ENCODE results near the gene ZNF134. TPM values are rescaled to one million over a fixed set of nuclear protein-coding genes. Genes with fewer than 3 reads are reported as not detected.

Gene ZNF134
- total and polyA plus RNA-seq, 2 donors (not counting 3 experiments of a cell fraction or from before 2014, with no cell fraction given) = 6.4 to 12.3 TPM

DNA sequence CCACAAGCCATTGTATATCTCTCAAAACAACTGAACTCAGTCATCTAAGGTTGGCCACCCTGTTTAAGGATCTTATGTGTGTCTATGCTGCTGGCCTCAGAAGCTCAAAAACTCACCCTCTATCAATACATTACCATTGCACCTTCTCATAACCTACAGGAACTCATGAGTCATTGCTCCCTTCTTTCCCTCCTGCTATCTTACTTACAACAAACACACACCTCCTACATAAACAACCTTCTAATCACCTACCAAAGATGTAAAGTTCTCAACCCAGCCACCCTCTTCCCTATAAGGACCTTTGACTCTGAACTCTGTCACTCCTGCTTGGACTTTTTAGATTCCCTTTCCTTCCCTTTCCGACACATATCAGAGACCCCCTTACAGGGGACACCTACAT, 41.4 kb downstream of the ZNF134 start:
- Histone ChIP-seq H3K36me3 (ENCODE audit: control insufficient read depth in 2 of 2, extremely low read depth in 1 of 2, insufficient read depth in 2 of 2, low read length in 2 of 2) (no peaks in the 10 kb centered on the region), H3K9ac (replicated peaks; ENCODE audit: extremely low read depth, insufficient read depth, low read length) (no peak overlapping the region), H3K9me1 (replicated peaks; ENCODE audit: control insufficient read depth, extremely low read depth, insufficient read depth, low read length) (no peaks in the 10 kb centered on the region), H3K27ac (ENCODE audit: insufficient read depth, low read depth, low read length) (no peak overlapping the region), H2AFZ (ENCODE audit: low read depth, low read length) (no peak overlapping the region), H3K27me3 (ENCODE audit: control insufficient read depth in 2 of 2, insufficient read depth in 2 of 2, low read length in 2 of 2) (no peaks in the 10 kb centered on the region), H3K9me3 (replicated peaks; ENCODE audit: control insufficient read depth, insufficient read depth, low read length) (no peaks in the 10 kb centered on the region), H3K79me2 (ENCODE audit: control insufficient read depth, insufficient read depth, low read length) (no peaks in the 10 kb centered on the region), H4K20me1 (replicated peaks; ENCODE audit: control insufficient read depth, extremely low read depth, insufficient read depth, low read length) (no peaks in the 10 kb centered on the region), H3K4me1 (ENCODE audit: control insufficient read depth, extremely low read depth, insufficient read depth, low read length) (no peaks in the 10 kb centered on the region), H3K4me2 (ENCODE audit: insufficient read depth, low read length) (no peak overlapping the region), H3K4me3 (replicated peaks in 1 of 3; ENCODE audit: insufficient read depth in 1 of 3, low read depth in 1 of 3, low read length in 3 of 3) (no peak overlapping the region)
- FAIRE-seq = no peak
- ChIA-PET CTCF (no interaction called here), POLR2A (no interaction called here)
- dilution Hi-C loops (cut with MboI; ENCODE audit: extremely low pct_ligation_motif_present, low sequenced_read_pairs) (no loop called here), intact Hi-C loops (cut with micrococcal nuclease) (no loop called here)
- no TSS peak for BruUV-seq (replicated peaks)
- no peak for DNase-seq (ENCODE audit: low read depth, low spot score)
- TF ChIP-seq, protein P1, sequence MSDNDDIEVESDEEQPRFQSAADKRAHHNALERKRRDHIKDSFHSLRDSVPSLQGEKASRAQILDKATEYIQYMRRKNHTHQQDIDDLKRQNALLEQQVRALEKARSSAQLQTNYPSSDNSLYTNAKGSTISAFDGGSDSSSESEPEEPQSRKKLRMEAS (IDR thresholded peaks at IDR 0.05; ENCODE audit: insufficient read depth, insufficient read length) = no peak
- TF ChIP-seq GATA2 (IDR thresholded peaks at IDR 0.05; ENCODE audit: insufficient read depth, insufficient read length, low read depth, low read length) (no peak), MYC (IDR thresholded peaks at IDR 0.05; ENCODE audit: low read depth, low read length) (no peak)

DNA sequence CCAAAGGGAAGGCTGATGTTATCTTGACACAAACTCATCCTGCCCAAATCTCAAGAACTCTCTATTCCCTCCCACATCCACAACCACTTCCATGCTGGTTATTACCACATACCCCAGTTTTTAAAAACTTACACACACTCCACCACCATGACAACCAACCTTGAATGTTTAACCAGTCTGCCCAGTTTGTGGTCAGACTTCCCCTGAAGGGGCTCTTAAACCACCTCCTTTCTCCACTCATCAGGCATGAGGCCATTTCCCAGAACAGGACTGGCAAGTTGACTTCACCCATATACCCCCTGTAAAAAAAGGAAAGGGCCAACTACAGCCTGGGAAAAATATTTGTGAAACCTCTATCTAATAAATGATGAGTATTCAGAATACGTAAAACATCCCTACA, 42.3 kb downstream of the ZNF134 start:
- Histone ChIP-seq H3K4me3 (replicated peaks in 1 of 3; ENCODE audit: insufficient read depth in 1 of 3, low read depth in 1 of 3, low read length in 3 of 3) (no peak overlapping the region), H3K79me2 (ENCODE audit: control insufficient read depth, insufficient read depth, low read length) (no peaks in the 10 kb centered on the region), H3K9me1 (replicated peaks; ENCODE audit: control insufficient read depth, extremely low read depth, insufficient read depth, low read length) (no peaks in the 10 kb centered on the region), H4K20me1 (replicated peaks; ENCODE audit: control insufficient read depth, extremely low read depth, insufficient read depth, low read length) (no peaks in the 10 kb centered on the region), H3K9ac (replicated peaks; ENCODE audit: extremely low read depth, insufficient read depth, low read length) (no peak overlapping the region), H3K9me3 (replicated peaks; ENCODE audit: control insufficient read depth, insufficient read depth, low read length) (no peaks in the 10 kb centered on the region), H3K36me3 (ENCODE audit: control insufficient read depth in 2 of 2, extremely low read depth in 1 of 2, insufficient read depth in 2 of 2, low read length in 2 of 2) (no peaks in the 10 kb centered on the region), H3K4me1 (ENCODE audit: control insufficient read depth, extremely low read depth, insufficient read depth, low read length) (no peaks in the 10 kb centered on the region), H3K4me2 (ENCODE audit: insufficient read depth, low read length) (no peak overlapping the region), H2AFZ (ENCODE audit: low read depth, low read length) (no peak overlapping the region), H3K27me3 (ENCODE audit: control insufficient read depth in 2 of 2, insufficient read depth in 2 of 2, low read length in 2 of 2) (no peaks in the 10 kb centered on the region), H3K27ac (ENCODE audit: insufficient read depth, low read depth, low read length) (no peak overlapping the region)
- no peak for FAIRE-seq
- dilution Hi-C loops (cut with MboI; ENCODE audit: extremely low pct_ligation_motif_present, low sequenced_read_pairs) (no loop called here), intact Hi-C loops (cut with micrococcal nuclease) (no loop called here)
- DNase-seq (ENCODE audit: low read depth, low spot score) = no peak
- ChIA-PET POLR2A (no interaction called here), CTCF (interaction anchor here (1.1 kb wide), 1 partner anchor 14 kb away, joined by 4 read pairs; no protein-coding TSS in a partner anchor)
- TF ChIP-seq, protein P1 (IDR thresholded peaks at IDR 0.05; ENCODE audit: insufficient read depth, insufficient read length) = no peak
- TF ChIP-seq JUN (IDR thresholded peaks at IDR 0.05; ENCODE audit: borderline replicate concordance, insufficient read depth, insufficient read length, low read depth) (no peak), POLR2A (IDR thresholded peaks at IDR 0.05; ENCODE audit: low read depth, low read length) (no peak), FOS (IDR thresholded peaks at IDR 0.05; ENCODE audit: borderline replicate concordance, insufficient read depth, low read length) (no peak), POLR2AphosphoS5 (IDR thresholded peaks at IDR 0.05; ENCODE audit: insufficient read depth, low read depth, low read length) (no peak), GATA2 (IDR thresholded peaks at IDR 0.05; ENCODE audit: insufficient read depth, insufficient read length, low read depth, low read length) (no peak), MYC (IDR thresholded peaks at IDR 0.05; ENCODE audit: low read depth, low read length) (no peak), EZH2 (IDR thresholded peaks at IDR 0.05; ENCODE audit: borderline replicate concordance, low read depth, low read length, severe bottlenecking) (no peak)
- TF ChIP-seq, protein P2, sequence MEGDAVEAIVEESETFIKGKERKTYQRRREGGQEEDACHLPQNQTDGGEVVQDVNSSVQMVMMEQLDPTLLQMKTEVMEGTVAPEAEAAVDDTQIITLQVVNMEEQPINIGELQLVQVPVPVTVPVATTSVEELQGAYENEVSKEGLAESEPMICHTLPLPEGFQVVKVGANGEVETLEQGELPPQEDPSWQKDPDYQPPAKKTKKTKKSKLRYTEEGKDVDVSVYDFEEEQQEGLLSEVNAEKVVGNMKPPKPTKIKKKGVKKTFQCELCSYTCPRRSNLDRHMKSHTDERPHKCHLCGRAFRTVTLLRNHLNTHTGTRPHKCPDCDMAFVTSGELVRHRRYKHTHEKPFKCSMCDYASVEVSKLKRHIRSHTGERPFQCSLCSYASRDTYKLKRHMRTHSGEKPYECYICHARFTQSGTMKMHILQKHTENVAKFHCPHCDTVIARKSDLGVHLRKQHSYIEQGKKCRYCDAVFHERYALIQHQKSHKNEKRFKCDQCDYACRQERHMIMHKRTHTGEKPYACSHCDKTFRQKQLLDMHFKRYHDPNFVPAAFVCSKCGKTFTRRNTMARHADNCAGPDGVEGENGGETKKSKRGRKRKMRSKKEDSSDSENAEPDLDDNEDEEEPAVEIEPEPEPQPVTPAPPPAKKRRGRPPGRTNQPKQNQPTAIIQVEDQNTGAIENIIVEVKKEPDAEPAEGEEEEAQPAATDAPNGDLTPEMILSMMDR (IDR thresholded peaks at IDR 0.05; ENCODE audit: extremely low read depth in 1 of 2, insufficient read depth in 1 of 2, low read depth in 1 of 2, low read length in 2 of 2) = no peak
- no TSS peak for BruUV-seq (replicated peaks)
